Endothelial cell of umbilical vein (primary cell): ENCODE results near the gene CFAP65. TPM values are rescaled to one million over a fixed set of nuclear protein-coding genes. Genes with fewer than 3 reads are reported as not detected.

ENCODE experiments used
- BruUV-seq: library from RNA; stranded (reverse); fragments of 400-500 nt; replicated peaks from 2 replicates; lab custom pipeline; 2021; lab: Mats Ljungman, UMichigan
- CTCF ChIA-PET: fragments of 300-600, 350-600 bp; sonication (Branson Sonifier 250); formaldehyde crosslinking; loops from one replicate; lab custom pipeline; 2021; ENCODE audit warnings: antibody characterized with exemption, inconsistent platforms; lab: Charles Lee
- POLR2A ChIA-PET: fragments of 300-600, 350-600 bp; sonication (Branson Sonifier 250); formaldehyde crosslinking; loops from one replicate; lab custom pipeline; 2021; ENCODE audit warnings: antibody characterized with exemption, inconsistent platforms; lab: Charles Lee
- DNase-seq: peaks from one replicate; pipeline ENCODE4 v3.0.0-alpha.2; 2011; ENCODE audit warnings: low read depth, low spot score
- FAIRE-seq: peaks from 2 replicates; lab custom pipeline; 2011; peaks lifted over from hg19 to GRCh38; lab: Jason Lieb, UNC
- H2AFZ ChIP-seq: 2 replicates; pipeline ENCODE4 v1.6.0; 2012; ENCODE audit warnings: low read depth, low read length, control low read depth, inconsistent platforms
- H3K27ac ChIP-seq: 2 replicates; pipeline ENCODE4 v1.5.1; 2011; ENCODE audit warnings: low read depth, mild to moderate bottlenecking, control low read depth, low read length, moderate library complexity; ENCODE audit not compliant: insufficient read depth
- H3K27me3 ChIP-seq, 2 experiments: 2 replicates each; pipeline versions ENCODE4 v1.6.0 to v1.6.1; 2011; ENCODE audit warnings: low read length in 2 of 2, mixed read lengths in 1 of 2; ENCODE audit not compliant: control insufficient read depth in 2 of 2, insufficient read depth in 2 of 2
- H3K36me3 ChIP-seq, 2 experiments: 2 replicates in 1 of 2; 3 replicates in 1 of 2; pipeline ENCODE4 v1.5.1; 2011; ENCODE audit warnings: low read length in 2 of 2, mild to moderate bottlenecking in 1 of 2, moderate library complexity in 1 of 2; ENCODE audit not compliant: control insufficient read depth in 2 of 2, insufficient read depth in 2 of 2; ENCODE audit errors: extremely low read depth in 1 of 2
- H3K4me1 ChIP-seq: 3 replicates; pipeline ENCODE4 v1.5.1; 2011; ENCODE audit warnings: mild to moderate bottlenecking, low read length; ENCODE audit not compliant: control insufficient read depth, insufficient read depth; ENCODE audit errors: extremely low read depth
- H3K4me2 ChIP-seq: 2 replicates; pipeline ENCODE4 v1.6.1; 2011; ENCODE audit warnings: low read length, control low read depth, mixed read lengths; ENCODE audit not compliant: insufficient read depth
- H3K4me3 ChIP-seq, 3 experiments: fragments of 200-600 bp in 1 of 3; sonication (generic), shearing (Covaris generic) in 1 of 3; replicated peaks in 1 of 3; 2 replicates each; pipeline ENCODE4 v1.5.1; 2011 to 2016; ENCODE audit warnings: control low read depth in 3 of 3, low read length in 3 of 3, mild to moderate bottlenecking in 2 of 3, inconsistent platforms in 1 of 3, low read depth in 1 of 3, moderate library complexity in 1 of 3; ENCODE audit not compliant: insufficient read depth in 1 of 3
- H3K79me2 ChIP-seq: 2 replicates; pipeline ENCODE4 v1.6.0; 2012; ENCODE audit warnings: low read length, inconsistent platforms; ENCODE audit not compliant: control insufficient read depth, insufficient read depth
- H3K9ac ChIP-seq: replicated peaks from 2 replicates; pipeline ENCODE3; 2011; ENCODE audit warnings: low read length, control low read depth; ENCODE audit not compliant: insufficient read depth; ENCODE audit errors: extremely low read depth
- H3K9me1 ChIP-seq: replicated peaks from 3 replicates; pipeline ENCODE4 v1.6.0; 2011; ENCODE audit warnings: mild to moderate bottlenecking, low read length; ENCODE audit not compliant: control insufficient read depth, insufficient read depth; ENCODE audit errors: extremely low read depth
- H3K9me3 ChIP-seq: replicated peaks from 2 replicates; pipeline ENCODE4 v1.5.1; 2012; ENCODE audit warnings: low read length, inconsistent platforms; ENCODE audit not compliant: control insufficient read depth, insufficient read depth
- H4K20me1 ChIP-seq: replicated peaks from 2 replicates; pipeline ENCODE3; 2011; ENCODE audit warnings: mild to moderate bottlenecking, low read length; ENCODE audit not compliant: control insufficient read depth, insufficient read depth; ENCODE audit errors: extremely low read depth
- EZH2 ChIP-seq: IDR thresholded peaks from 2 replicates; pipeline ENCODE4 v1.6.1; 2012; ENCODE audit warnings: borderline replicate concordance, low read depth, mild to moderate bottlenecking, moderate library complexity, low read length, inconsistent platforms; ENCODE audit not compliant: severe bottlenecking
- JUN ChIP-seq: IDR thresholded peaks from 2 replicates; pipeline ENCODE4 v1.6.1; 2011; ENCODE audit warnings: borderline replicate concordance, low read depth; ENCODE audit not compliant: insufficient read length, insufficient read depth
- POLR2AphosphoS5 ChIP-seq: IDR thresholded peaks from 2 replicates; pipeline ENCODE4 v1.6.1; 2012; ENCODE audit warnings: low read depth, mild to moderate bottlenecking, control low read depth, low read length, moderate library complexity; ENCODE audit not compliant: insufficient read depth
- dilution Hi-C: fragments of 300-500 bp; cut with MboI; formaldehyde crosslinking; loops from one replicate; pipeline ENCODE4 v1.15.0; 2019; ENCODE audit warnings: low sequenced_read_pairs; ENCODE audit not compliant: extremely low pct_ligation_motif_present
- intact Hi-C: fragments of 100-400 bp; cut with micrococcal nuclease; formaldehyde crosslinking; loops from one replicate; pipeline ENCODE4 v1.10.0; 2022
- polyA plus RNA-seq, 4 experiments: library from polyadenylated mRNA; depleted of rRNA in 3 of 4; stranded (reverse) in 3 of 4; unstranded in 1 of 4; fragments of >200 nt; gene quantifications; 2 replicates each; pipeline versions ENCODE4 v1.2.1 to v1.2.3, GENCODE V29; 2011 to 2012; ENCODE audit warnings: missing spikeins in 1 of 4
- total RNA-seq: library from RNA; stranded (reverse); gene quantifications from 2 replicates; pipeline ENCODE4 v1.2.3, GENCODE V29; 2021

The CFAP65 gene
- total and polyA plus RNA-seq, 2 donors (not counting 3 experiments of a cell fraction or from before 2014, with no cell fraction given), result 0.03 TPM; not detected in 1

DNA sequence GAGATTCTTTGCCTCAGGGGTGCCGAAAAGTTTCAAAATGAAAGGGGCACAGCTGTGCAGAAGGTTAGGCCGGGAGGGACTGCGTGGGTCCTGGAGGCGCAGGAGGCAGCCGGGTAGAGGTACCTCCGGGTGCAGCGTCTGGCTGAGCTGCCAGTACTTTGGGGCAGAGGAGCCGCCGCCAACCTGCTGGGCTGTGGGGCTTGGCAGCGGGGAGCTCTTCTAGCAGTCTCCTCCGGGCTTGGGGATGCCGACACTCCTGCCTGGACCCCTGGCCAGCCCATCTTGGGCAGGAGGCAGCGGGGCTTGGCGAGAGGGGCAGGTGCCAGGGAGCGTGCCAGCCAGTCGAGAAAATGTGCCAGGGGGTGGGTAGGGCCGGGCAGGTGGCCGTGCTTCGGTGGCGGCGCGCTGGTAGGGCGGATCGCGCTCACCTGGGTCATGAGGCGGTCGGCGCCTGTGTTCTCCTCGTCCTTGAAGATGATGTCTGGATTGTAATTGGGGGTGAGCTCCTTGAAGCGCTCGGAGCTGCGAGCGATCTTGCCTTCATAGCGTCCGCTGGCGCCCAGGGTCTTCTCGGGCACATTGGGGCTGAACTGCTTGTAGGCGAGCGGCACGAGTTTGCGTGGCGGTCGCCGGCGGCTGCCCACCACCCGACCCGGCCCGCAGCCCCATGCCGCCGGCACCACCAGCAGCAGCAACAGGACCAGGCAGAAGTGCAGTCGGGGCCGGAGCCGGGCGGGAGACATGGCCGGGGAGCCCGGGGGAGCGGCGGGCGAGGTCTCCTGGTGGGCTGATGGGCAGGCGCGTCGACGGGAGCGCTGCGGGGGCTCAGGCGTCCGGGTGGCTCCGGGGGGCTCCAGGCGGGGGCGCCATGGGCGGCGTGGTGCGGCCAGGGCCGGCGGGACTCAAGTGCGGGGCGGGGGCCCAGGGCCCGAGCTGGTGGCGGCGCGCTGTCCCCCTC lies 18.7 kb upstream of the CFAP65 start:
- peaks cover 56 to 78% of the 10 kb centered on the region in 2 experiments for H3K27me3 ChIP-seq
- CTCF ChIA-PET, result interaction anchor here (0.9 to 6.8 kb wide), 13 partner anchors 14 to 235 kb away, joined by 3 to 178 read pairs (median 7); no protein-coding TSS in a partner anchor
- no TSS peak for BruUV-seq
- dilution Hi-C loops, result no loop called here
- H3K9ac ChIP-seq, result no peak overlapping the region
- H3K27ac ChIP-seq, result no peak overlapping the region
- H3K36me3 ChIP-seq, result no peaks in the 10 kb centered on the region
- DNase-seq, result no peak
- no peaks in the 10 kb centered on the region for H3K9me3 ChIP-seq
- H2AFZ ChIP-seq, result no peak overlapping the region
- intact Hi-C loops, result loop anchor here (2.0 to 5.0 kb wide), 3 partner anchors 45 to 157 kb away; partner anchors contain the start of gene ABCB6
- POLR2A ChIA-PET, result no interaction called here
- H3K79me2 ChIP-seq, result no peaks in the 10 kb centered on the region
- H3K4me3 ChIP-seq, result no peak overlapping the region
- H3K4me1 ChIP-seq, result no peaks in the 10 kb centered on the region
- H3K4me2 ChIP-seq, result no peak overlapping the region
- H4K20me1 ChIP-seq, result no peaks in the 10 kb centered on the region
- no peak for TF ChIP-seq JUN
- peak; percentile 97 for TF ChIP-seq EZH2
- no peaks in the 10 kb centered on the region for H3K9me1 ChIP-seq
- FAIRE-seq, result no peak

DNA sequence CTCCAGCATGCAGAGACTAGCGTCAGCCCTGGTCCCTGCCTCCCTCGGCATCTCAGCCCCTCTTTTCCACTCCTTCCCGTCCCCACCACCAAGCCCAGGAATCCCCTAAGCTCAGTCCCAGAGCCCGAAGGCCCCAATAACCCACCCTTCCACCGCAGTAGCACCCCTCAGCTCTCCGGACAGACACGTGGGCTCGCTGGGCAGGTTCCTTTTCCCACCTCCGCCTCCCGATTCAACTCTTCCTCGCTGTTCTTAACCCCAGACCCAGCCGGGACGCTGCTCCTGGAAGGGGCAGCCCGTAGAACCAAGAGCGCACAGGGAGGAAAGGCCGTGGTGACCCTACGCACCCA lies 18.0 kb upstream of the CFAP65 start:
- Histone ChIP-seq H3K4me2 (no peak overlapping the region), H3K79me2 (no peaks in the 10 kb centered on the region), H3K36me3 (no peaks in the 10 kb centered on the region), H4K20me1 (no peaks in the 10 kb centered on the region), H2AFZ (no peak overlapping the region), H3K9ac (no peak overlapping the region), H3K27me3 (peaks cover 56 to 78% of the 10 kb centered on the region in 2 experiments), H3K9me1 (no peaks in the 10 kb centered on the region), H3K4me3 (no peak overlapping the region), H3K9me3 (no peaks in the 10 kb centered on the region), H3K27ac (no peak overlapping the region), H3K4me1 (no peaks in the 10 kb centered on the region)
- intact Hi-C loops, result loop anchor here (2.0 to 5.0 kb wide), 3 partner anchors 45 to 158 kb away; partner anchors contain the start of gene ABCB6
- TF ChIP-seq POLR2AphosphoS5, result no peak
- BruUV-seq, result no TSS peak
- no peak for DNase-seq
- no peak for FAIRE-seq
- dilution Hi-C loops, result no loop called here
- ChIA-PET POLR2A (no interaction called here), CTCF (interaction anchor here (0.9 to 6.8 kb wide), 18 partner anchors 10 to 236 kb away, joined by 3 to 178 read pairs (median 7); no protein-coding TSS in a partner anchor)
